LNCAP (cell line): ENCODE data around the gene LRRC28.

ENCODE experiments used
- TF ChIP-seq, protein P1 (sequence below): fragments of 450-650 bp; IDR thresholded peaks from 2 replicates; pipeline ENCODE4 v1.5.1; 2017; ENCODE audit warnings: mild to moderate bottlenecking

The LRRC28 gene

GRCh38 chr15:99365242-99365641, 114.0 kb downstream of the LRRC28 start:
- TF ChIP-seq, protein P1, sequence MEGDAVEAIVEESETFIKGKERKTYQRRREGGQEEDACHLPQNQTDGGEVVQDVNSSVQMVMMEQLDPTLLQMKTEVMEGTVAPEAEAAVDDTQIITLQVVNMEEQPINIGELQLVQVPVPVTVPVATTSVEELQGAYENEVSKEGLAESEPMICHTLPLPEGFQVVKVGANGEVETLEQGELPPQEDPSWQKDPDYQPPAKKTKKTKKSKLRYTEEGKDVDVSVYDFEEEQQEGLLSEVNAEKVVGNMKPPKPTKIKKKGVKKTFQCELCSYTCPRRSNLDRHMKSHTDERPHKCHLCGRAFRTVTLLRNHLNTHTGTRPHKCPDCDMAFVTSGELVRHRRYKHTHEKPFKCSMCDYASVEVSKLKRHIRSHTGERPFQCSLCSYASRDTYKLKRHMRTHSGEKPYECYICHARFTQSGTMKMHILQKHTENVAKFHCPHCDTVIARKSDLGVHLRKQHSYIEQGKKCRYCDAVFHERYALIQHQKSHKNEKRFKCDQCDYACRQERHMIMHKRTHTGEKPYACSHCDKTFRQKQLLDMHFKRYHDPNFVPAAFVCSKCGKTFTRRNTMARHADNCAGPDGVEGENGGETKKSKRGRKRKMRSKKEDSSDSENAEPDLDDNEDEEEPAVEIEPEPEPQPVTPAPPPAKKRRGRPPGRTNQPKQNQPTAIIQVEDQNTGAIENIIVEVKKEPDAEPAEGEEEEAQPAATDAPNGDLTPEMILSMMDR: no peak

- TF ChIP-seq, protein P1: no peak
These were observed 114.7 kb downstream of the LRRC28 start for GRCh38 chr15:99366013-99366412.

- TF ChIP-seq, protein P1: no peak
These were observed 117.5 kb downstream of the LRRC28 start for GRCh38 chr15:99368743-99369142.

DNA sequence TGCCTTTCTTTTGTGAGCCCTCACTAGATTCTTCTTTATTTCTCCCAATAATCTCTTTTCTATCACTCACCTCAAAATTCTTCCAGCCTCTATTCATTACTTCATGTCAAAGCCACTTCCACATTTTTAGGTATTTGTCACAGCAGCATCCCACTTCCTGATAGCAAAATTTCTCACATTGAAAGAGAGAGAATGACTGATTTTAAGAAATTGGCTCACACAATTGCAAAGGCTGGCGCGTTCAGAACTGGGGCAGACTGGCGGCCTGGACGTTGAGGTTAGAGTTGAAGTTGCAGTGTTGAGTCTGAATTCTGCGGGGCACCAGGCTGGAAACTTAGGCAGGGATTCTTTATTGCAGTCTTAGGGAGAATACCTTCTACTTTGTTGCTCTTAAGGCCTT, 117.9 kb downstream of the LRRC28 start:
- TF ChIP-seq, protein P1: no peak

- TF ChIP-seq, protein P1: peak; percentile 21; the same call in 1 of the 2 replicates
These were observed 120.2 kb downstream of the LRRC28 start for GRCh38 chr15:99371180-99372103.

- TF ChIP-seq, protein P1: no peak
These were observed 133.9 kb downstream of the LRRC28 start for GRCh38 chr15:99385005-99385669.

DNA sequence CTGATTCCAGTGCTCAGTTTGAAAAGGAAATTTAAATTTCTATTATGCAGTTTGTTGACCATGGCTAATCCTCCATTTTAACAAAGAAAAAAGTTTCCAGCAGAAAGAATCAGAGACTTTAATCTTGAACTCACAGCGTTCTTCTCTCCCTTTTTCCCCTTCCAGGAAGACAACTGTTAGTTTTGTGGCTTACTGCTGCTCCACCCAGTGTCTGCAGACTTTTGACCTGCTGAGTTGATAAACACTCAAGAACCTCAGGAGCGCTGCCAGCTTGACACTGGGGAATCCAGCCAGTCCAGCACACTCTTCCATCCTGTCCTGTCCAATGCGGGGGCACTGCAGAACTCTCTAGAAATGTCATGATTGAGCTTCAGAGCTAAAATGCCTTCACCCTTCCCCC, 134.6 kb downstream of the LRRC28 start:
- TF ChIP-seq, protein P1: no peak; the same call in 1 of the 2 replicates
